Uterus (tissue), 2 donors: ENCODE data around the gene CDK5R1.

Source experiments
- CTCF ChIP-seq, 4 experiments: fragments of 200-600 bp in 2 of 4; fragments of 450-650 bp in 2 of 4; sonication (generic) in 2 of 4; IDR thresholded peaks; one replicate each; pipeline ENCODE4 v1.5.1; 2016 to 2019; ENCODE audit warnings: antibody characterized with exemption in 4 of 4, mild to moderate bottlenecking in 2 of 4, moderate library complexity in 1 of 4
- POLR2A ChIP-seq, 2 donors: fragments of 450-650 bp; IDR thresholded peaks; one replicate each; pipeline ENCODE4 v1.6.1; 2016; ENCODE audit warnings: antibody characterized with exemption in 2 of 2, mild to moderate bottlenecking in 1 of 2, moderate library complexity in 1 of 2

- TF ChIP-seq CTCF (IDR thresholded peaks at IDR 0.05) = no peak
- no peak for TF ChIP-seq POLR2A (IDR thresholded peaks at IDR 0.05)
Observed at GRCh38 chr17:32486701-32487472, at the start of gene CDK5R1.
